ENCODE results near the gene B3GNT8.
A peak's percentile ranks its signal among the peaks of the same experiment; 100 is the strongest.

DNA sequence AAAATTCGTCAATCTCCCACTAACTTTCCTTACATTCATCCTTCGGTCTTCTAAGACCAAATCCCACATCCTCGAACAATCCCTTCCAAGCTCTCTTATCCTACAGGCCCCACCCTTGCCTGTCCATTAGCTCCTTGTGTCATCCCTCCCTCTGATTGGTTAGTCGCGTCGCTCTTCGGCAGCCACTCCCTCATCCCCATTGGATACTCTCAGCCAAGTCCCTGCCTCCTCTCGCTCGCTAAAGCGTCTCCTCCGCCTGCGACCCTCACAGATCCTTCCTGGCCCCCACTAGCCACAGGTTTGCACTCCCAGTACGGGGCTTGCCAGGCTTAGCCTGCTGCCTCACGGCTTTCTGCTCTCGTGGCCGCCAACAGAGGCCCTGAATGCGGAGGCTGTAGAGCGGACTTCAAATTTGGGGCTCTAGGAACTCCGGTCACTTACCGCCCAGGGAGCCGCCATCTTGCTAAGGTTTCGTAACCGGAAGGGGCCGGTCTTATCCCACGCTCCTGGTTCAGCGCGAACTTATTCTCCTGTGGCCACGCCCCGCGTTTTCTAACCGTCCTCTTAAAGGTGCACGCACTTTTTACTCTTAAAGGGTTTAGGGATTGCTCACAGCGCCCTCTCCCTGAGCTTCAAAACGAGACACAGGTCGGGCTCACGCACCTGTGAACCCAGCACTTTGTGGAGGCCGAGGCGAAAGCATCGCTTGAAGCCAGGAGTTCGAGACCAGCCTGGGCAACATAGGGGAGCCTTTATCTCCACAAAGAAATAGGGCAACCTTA is 12.5 kb upstream of the B3GNT8 start, which contains the start of gene DMAC2:
- TF ChIP-seq POLR2A (IDR thresholded peaks at IDR 0.05): peak; percentile 20 to 82 (median 79)
- TF ChIP-seq, protein P1, sequence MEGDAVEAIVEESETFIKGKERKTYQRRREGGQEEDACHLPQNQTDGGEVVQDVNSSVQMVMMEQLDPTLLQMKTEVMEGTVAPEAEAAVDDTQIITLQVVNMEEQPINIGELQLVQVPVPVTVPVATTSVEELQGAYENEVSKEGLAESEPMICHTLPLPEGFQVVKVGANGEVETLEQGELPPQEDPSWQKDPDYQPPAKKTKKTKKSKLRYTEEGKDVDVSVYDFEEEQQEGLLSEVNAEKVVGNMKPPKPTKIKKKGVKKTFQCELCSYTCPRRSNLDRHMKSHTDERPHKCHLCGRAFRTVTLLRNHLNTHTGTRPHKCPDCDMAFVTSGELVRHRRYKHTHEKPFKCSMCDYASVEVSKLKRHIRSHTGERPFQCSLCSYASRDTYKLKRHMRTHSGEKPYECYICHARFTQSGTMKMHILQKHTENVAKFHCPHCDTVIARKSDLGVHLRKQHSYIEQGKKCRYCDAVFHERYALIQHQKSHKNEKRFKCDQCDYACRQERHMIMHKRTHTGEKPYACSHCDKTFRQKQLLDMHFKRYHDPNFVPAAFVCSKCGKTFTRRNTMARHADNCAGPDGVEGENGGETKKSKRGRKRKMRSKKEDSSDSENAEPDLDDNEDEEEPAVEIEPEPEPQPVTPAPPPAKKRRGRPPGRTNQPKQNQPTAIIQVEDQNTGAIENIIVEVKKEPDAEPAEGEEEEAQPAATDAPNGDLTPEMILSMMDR (IDR thresholded peaks at IDR 0.05): peak; percentile 26 to 85 (median 71)

Data from body of pancreas (tissue), 4 donors.